Left hindlimb (tissue), 1 donor: ENCODE results near the gene L1CAM.
"Not testable (repeated sequence)": the region's sequence is repeated elsewhere in the genome, so short reads cannot be mapped to it uniquely, and the experiment has no call there.

Source experiments
- DNase-seq: peaks from one replicate; pipeline ENCODE4 v3.0.0-alpha.2; 2018

Gene L1CAM

GRCh38 chrX:153825042-153825441 is 60.9 kb downstream of the L1CAM start:
- no peak for DNase-seq

GRCh38 chrX:153824348-153824747 is 61.6 kb downstream of the L1CAM start:
- no peak for DNase-seq

GRCh38 chrX:153821066-153821465 is 64.9 kb downstream of the L1CAM start:
- no peak for DNase-seq

- DNase-seq: no peak
These were observed 65.4 kb downstream of the L1CAM start for GRCh38 chrX:153820601-153821000.

GRCh38 chrX:153819384-153820040 is 66.5 kb downstream of the L1CAM start:
- DNase-seq: no peak

GRCh38 chrX:153818571-153819383 is 67.2 kb downstream of the L1CAM start:
- DNase-seq: no peak

- DNase-seq: not testable (repeated sequence)
These were observed 67.9 kb downstream of the L1CAM start for GRCh38 chrX:153818064-153818463.

- DNase-seq: no peak
These were observed 68.9 kb downstream of the L1CAM start for GRCh38 chrX:153816831-153817690.

- DNase-seq: no peak
These were observed 71.2 kb downstream of the L1CAM start for GRCh38 chrX:153814591-153815315.

- no peak for DNase-seq
These were observed 72.8 kb downstream of the L1CAM start for GRCh38 chrX:153813161-153813560.

- no peak for DNase-seq
These were observed 73.8 kb downstream of the L1CAM start for GRCh38 chrX:153812220-153812619.
